Kidney epithelial cell (primary cell): ENCODE results near the gene GBP2. TPM values are rescaled to one million over a fixed set of nuclear protein-coding genes. Genes with fewer than 3 reads are reported as not detected.

Experiments
- DNase-seq: peaks from one replicate; pipeline ENCODE4 v3.0.0-alpha.2; 2010; ENCODE audit warnings: low read depth
- H3K27me3 ChIP-seq: 2 replicates; pipeline ENCODE4 v1.6.0; 2011; ENCODE audit warnings: low read length; ENCODE audit not compliant: control insufficient read depth, insufficient read depth
- H3K36me3 ChIP-seq: 2 replicates; pipeline ENCODE4 v1.5.1; 2011; ENCODE audit warnings: low read length; ENCODE audit not compliant: control insufficient read depth, insufficient read depth
- H3K4me3 ChIP-seq: 2 replicates; pipeline ENCODE4 v1.5.1; 2011; ENCODE audit warnings: low read depth, mild to moderate bottlenecking, control low read depth, low read length
- CTCF ChIP-seq: IDR thresholded peaks from 2 replicates; pipeline ENCODE4 v1.5.1; 2011; ENCODE audit warnings: mild to moderate bottlenecking, moderate library complexity, low read length, control low read depth, inconsistent platforms; ENCODE audit not compliant: insufficient read depth, poor library complexity, severe bottlenecking
- total RNA-seq: library from RNA; depleted of rRNA; stranded (reverse); fragments of >200 nt; gene quantifications from 2 replicates; pipeline ENCODE4 v1.2.3, GENCODE V29; 2015

GBP2 gene
- total RNA-seq, 1 donor from 2014 or later, result 2.2 TPM

GRCh38 chr1:89114662-89115061 is 11.3 kb downstream of the GBP2 start:
- DNase-seq, result no peak
- TF ChIP-seq CTCF, result no peak

GRCh38 chr1:89112871-89113613 is 12.9 kb downstream of the GBP2 start:
- H3K4me3 ChIP-seq, result no peak overlapping the region
- DNase-seq, result no peak
- no peaks in the 10 kb centered on the region for H3K27me3 ChIP-seq
- no peaks in the 10 kb centered on the region for H3K36me3 ChIP-seq
- no peak for TF ChIP-seq CTCF

More at GRCh38 chr1:89114662-89115061, 11.3 kb downstream of the GBP2 start:
- no peaks in the 10 kb centered on the region for H3K27me3 ChIP-seq
- no peak overlapping the region for H3K4me3 ChIP-seq
- no peaks in the 10 kb centered on the region for H3K36me3 ChIP-seq

GRCh38 chr1:89104687-89105086 is 21.2 kb downstream of the GBP2 start:
- H3K4me3 ChIP-seq, result no peak overlapping the region
- no peak for DNase-seq
- no peaks in the 10 kb centered on the region for H3K27me3 ChIP-seq
- no peaks in the 10 kb centered on the region for H3K36me3 ChIP-seq
- no peak for TF ChIP-seq CTCF

GRCh38 chr1:89104147-89104546 is 21.8 kb downstream of the GBP2 start:
- no peak for DNase-seq
- TF ChIP-seq CTCF, result no peak
- no peaks in the 10 kb centered on the region for H3K27me3 ChIP-seq
- no peaks in the 10 kb centered on the region for H3K36me3 ChIP-seq
- no peak overlapping the region for H3K4me3 ChIP-seq

- H3K27me3 ChIP-seq, result no peaks in the 10 kb centered on the region
- TF ChIP-seq CTCF, result no peak
- no peaks in the 10 kb centered on the region for H3K36me3 ChIP-seq
- no peak for DNase-seq
- no peak overlapping the region for H3K4me3 ChIP-seq
These were observed 23.9 kb downstream of the GBP2 start for GRCh38 chr1:89102021-89102420.

- Histone ChIP-seq H3K36me3 (no peaks in the 10 kb centered on the region), H3K27me3 (no peaks in the 10 kb centered on the region), H3K4me3 (no peak overlapping the region)
- TF ChIP-seq CTCF, result no peak
- DNase-seq, result no peak
These were observed 25.5 kb downstream of the GBP2 start for GRCh38 chr1:89100412-89100811.
